OCI-LY7 (cell line): ENCODE measurements around the gene ANKRD11.

Source experiments
- EZH2phosphoT487 ChIP-seq: fragments of 200-600 bp; sonication (generic); IDR thresholded peaks from 2 replicates; pipeline ENCODE4 v1.6.1; 2018; ENCODE audit warnings: low read depth, borderline replicate concordance, mild to moderate bottlenecking, mixed run types, antibody characterized with exemption, low read length, moderate library complexity, mixed read lengths
- TF ChIP-seq, protein P1 (sequence below): fragments of 200-600 bp; sonication (generic); conservative IDR thresholded peaks from 2 replicates; pipeline ENCODE4 v1.5.1; 2014; ENCODE audit warnings: mild to moderate bottlenecking, antibody characterized with exemption, low read length, moderate library complexity, mixed read lengths

DNA sequence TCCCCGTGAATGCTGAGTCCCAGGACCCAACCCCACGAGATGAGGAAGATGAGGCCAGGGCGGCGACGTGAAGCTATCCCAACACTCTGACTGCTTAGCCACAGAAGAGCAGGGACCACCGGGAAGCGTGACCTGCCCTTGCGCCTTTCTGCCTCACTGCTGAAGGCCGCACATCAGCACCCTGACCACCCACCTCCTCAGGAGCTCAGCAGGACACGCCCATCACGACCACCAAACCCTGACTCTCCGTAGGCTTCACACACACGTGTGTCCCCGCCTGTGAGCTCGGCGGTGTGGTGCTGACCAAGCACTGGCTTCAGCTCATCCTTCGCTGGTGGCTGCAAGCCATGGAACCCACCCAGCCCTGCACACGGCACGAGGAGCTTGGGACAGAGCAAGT lies 175.1 kb downstream of the ANKRD11 start:
- TF ChIP-seq, protein P1, sequence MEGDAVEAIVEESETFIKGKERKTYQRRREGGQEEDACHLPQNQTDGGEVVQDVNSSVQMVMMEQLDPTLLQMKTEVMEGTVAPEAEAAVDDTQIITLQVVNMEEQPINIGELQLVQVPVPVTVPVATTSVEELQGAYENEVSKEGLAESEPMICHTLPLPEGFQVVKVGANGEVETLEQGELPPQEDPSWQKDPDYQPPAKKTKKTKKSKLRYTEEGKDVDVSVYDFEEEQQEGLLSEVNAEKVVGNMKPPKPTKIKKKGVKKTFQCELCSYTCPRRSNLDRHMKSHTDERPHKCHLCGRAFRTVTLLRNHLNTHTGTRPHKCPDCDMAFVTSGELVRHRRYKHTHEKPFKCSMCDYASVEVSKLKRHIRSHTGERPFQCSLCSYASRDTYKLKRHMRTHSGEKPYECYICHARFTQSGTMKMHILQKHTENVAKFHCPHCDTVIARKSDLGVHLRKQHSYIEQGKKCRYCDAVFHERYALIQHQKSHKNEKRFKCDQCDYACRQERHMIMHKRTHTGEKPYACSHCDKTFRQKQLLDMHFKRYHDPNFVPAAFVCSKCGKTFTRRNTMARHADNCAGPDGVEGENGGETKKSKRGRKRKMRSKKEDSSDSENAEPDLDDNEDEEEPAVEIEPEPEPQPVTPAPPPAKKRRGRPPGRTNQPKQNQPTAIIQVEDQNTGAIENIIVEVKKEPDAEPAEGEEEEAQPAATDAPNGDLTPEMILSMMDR = no peak
- no peak for TF ChIP-seq EZH2phosphoT487
